IgD-negative memory B cell (primary cell): ENCODE measurements around the gene MLN. TPM values are rescaled to one million over a fixed set of nuclear protein-coding genes. Genes with fewer than 3 reads are reported as not detected.
"Not testable (repeated sequence)": the region's sequence is repeated elsewhere in the genome, so short reads cannot be mapped to it uniquely, and the experiment has no call there.

Experiments
- H3K27ac Mint-ChIP-seq, 3 donors: one replicate each; pipeline ENCODE4 v1.8.0; 2020 to 2022; ENCODE audit warnings: mild to moderate bottlenecking in 3 of 3, mixed read lengths in 3 of 3, moderate library complexity in 1 of 3
- H3K27me3 Mint-ChIP-seq: one replicate; pipeline ENCODE4 v1.8.0; 2021; ENCODE audit warnings: mixed read lengths
- H3K36me3 Mint-ChIP-seq: one replicate; pipeline ENCODE4 v1.8.0; 2020; ENCODE audit warnings: mild to moderate bottlenecking, mixed read lengths
- H3K4me1 Mint-ChIP-seq, 3 donors: one replicate each; pipeline ENCODE4 v1.8.0; 2020 to 2022; ENCODE audit warnings: mixed read lengths in 3 of 3, mild to moderate bottlenecking in 1 of 3
- H3K4me3 Mint-ChIP-seq, 4 donors: one replicate each; pipeline ENCODE4 v1.8.0; 2020 to 2022; ENCODE audit warnings: mild to moderate bottlenecking in 4 of 4, mixed read lengths in 4 of 4, moderate library complexity in 3 of 4
- H3K9me3 Mint-ChIP-seq, 3 donors: one replicate each; pipeline ENCODE4 v1.8.0; 2020 to 2021; ENCODE audit warnings: mixed read lengths in 3 of 3, mild to moderate bottlenecking in 1 of 3
- polyA plus RNA-seq: library from polyadenylated mRNA; unstranded; fragments of 300-500 nt; fragmentation: Illumina TruSeq; gene quantifications from one replicate; pipeline ENCODE4 v1.2.3, GENCODE V29; 2021

Gene MLN
- polyA plus RNA-seq, 1 donor from 2014 or later: not detected

- Mint-ChIP-seq H3K36me3 (peaks cover 2% of the 10 kb centered on the region), H3K4me3 (no peak overlapping the region), H3K4me1 (peaks cover 0 to 4% (median 2%) of the 10 kb centered on the region in 3 donors), H3K27me3 (peaks cover 15% of the 10 kb centered on the region), H3K27ac (no peak overlapping the region), H3K9me3 (peaks cover 0 to 7% (median 2%) of the 10 kb centered on the region in 3 donors)
Observed at GRCh38 chr6:33840048-33840926, 36.5 kb upstream of the MLN start.

- Mint-ChIP-seq H3K4me1 (peaks cover 0 to 4% (median 2%) of the 10 kb centered on the region in 3 donors), H3K36me3 (peaks cover 2% of the 10 kb centered on the region), H3K27me3 (peaks cover 13% of the 10 kb centered on the region), H3K9me3 (peaks cover 0 to 7% (median 2%) of the 10 kb centered on the region in 3 donors), H3K27ac (no peak overlapping the region), H3K4me3 (no peak overlapping the region)
Observed at GRCh38 chr6:33839399-33840047, 35.7 kb upstream of the MLN start.

- H3K9me3 Mint-ChIP-seq: peaks cover 0 to 7% (median 2%) of the 10 kb centered on the region in 3 donors
- no peak overlapping the region for H3K4me3 Mint-ChIP-seq
- H3K4me1 Mint-ChIP-seq: peaks cover 0 to 4% (median 2%) of the 10 kb centered on the region in 3 donors
- no peak overlapping the region for H3K27ac Mint-ChIP-seq
- peaks cover 2% of the 10 kb centered on the region for H3K36me3 Mint-ChIP-seq
- H3K27me3 Mint-ChIP-seq: peaks cover 12% of the 10 kb centered on the region
Observed at GRCh38 chr6:33838983-33839382, 35.2 kb upstream of the MLN start.

GRCh38 chr6:33837971-33838665 lies 34.3 kb upstream of the MLN start:
- Mint-ChIP-seq H3K4me3 (no peak overlapping the region), H3K4me1 (peaks cover 0 to 4% (median 2%) of the 10 kb centered on the region in 3 donors), H3K27ac (no peak overlapping the region), H3K36me3 (peaks cover 2% of the 10 kb centered on the region), H3K27me3 (peaks cover 17% of the 10 kb centered on the region), H3K9me3 (peaks cover 0 to 7% (median 2%) of the 10 kb centered on the region in 3 donors)

GRCh38 chr6:33836806-33837469 lies 33.1 kb upstream of the MLN start:
- peaks cover 2% of the 10 kb centered on the region for H3K36me3 Mint-ChIP-seq

GRCh38 chr6:33834401-33835392 lies 30.9 kb upstream of the MLN start:
- peak overlapping the region in 1 of 4 donors; percentile 9 for H3K4me3 Mint-ChIP-seq
- H3K27ac Mint-ChIP-seq: no peak overlapping the region
- H3K27me3 Mint-ChIP-seq: peaks cover 16% of the 10 kb centered on the region
- H3K4me1 Mint-ChIP-seq: peaks cover 0 to 4% (median 0%) of the 10 kb centered on the region in 3 donors
- H3K9me3 Mint-ChIP-seq: peaks cover 0 to 7% (median 2%) of the 10 kb centered on the region in 3 donors
- H3K36me3 Mint-ChIP-seq: peaks cover 2% of the 10 kb centered on the region

More at GRCh38 chr6:33836806-33837469, 33.1 kb upstream of the MLN start:
- no peak overlapping the region for H3K27ac Mint-ChIP-seq
- H3K4me1 Mint-ChIP-seq: peaks cover 0 to 4% (median 2%) of the 10 kb centered on the region in 3 donors
- H3K27me3 Mint-ChIP-seq: peaks cover 16% of the 10 kb centered on the region
- peaks cover 0 to 7% (median 2%) of the 10 kb centered on the region in 3 donors for H3K9me3 Mint-ChIP-seq
- H3K4me3 Mint-ChIP-seq: no peak overlapping the region

- H3K27me3 Mint-ChIP-seq: peaks cover 21% of the 10 kb centered on the region
- peaks cover 0 to 7% (median 2%) of the 10 kb centered on the region in 3 donors for H3K9me3 Mint-ChIP-seq
- no peaks in the 10 kb centered on the region for H3K36me3 Mint-ChIP-seq
- no peak overlapping the region for H3K4me3 Mint-ChIP-seq
- H3K4me1 Mint-ChIP-seq: peaks cover 0 to 1% (median 0%) of the 10 kb centered on the region in 3 donors
- no peak overlapping the region for H3K27ac Mint-ChIP-seq
Observed at GRCh38 chr6:33833599-33833998, 29.8 kb upstream of the MLN start.

- H3K4me3 Mint-ChIP-seq, H3K9me3 Mint-ChIP-seq, H3K4me1 Mint-ChIP-seq, H3K27ac Mint-ChIP-seq, H3K36me3 Mint-ChIP-seq: not testable (repeated sequence)
- peaks cover 24% of the 10 kb centered on the region for H3K27me3 Mint-ChIP-seq
Observed at GRCh38 chr6:33832831-33833230, 29.0 kb upstream of the MLN start.

- H3K36me3 Mint-ChIP-seq, H3K9me3 Mint-ChIP-seq, H3K4me1 Mint-ChIP-seq, H3K27ac Mint-ChIP-seq, H3K4me3 Mint-ChIP-seq: not testable (repeated sequence)
- H3K27me3 Mint-ChIP-seq: peaks cover 19% of the 10 kb centered on the region
Observed at GRCh38 chr6:33831725-33832124, 27.9 kb upstream of the MLN start.

- Mint-ChIP-seq H3K9me3 (no peaks in the 10 kb centered on the region), H3K27ac (no peak overlapping the region), H3K4me1 (peaks cover 0 to 2% (median 0%) of the 10 kb centered on the region in 3 donors), H3K4me3 (no peak overlapping the region), H3K36me3 (no peaks in the 10 kb centered on the region), H3K27me3 (peaks cover 19% of the 10 kb centered on the region)
Observed at GRCh38 chr6:33830635-33831240, 26.9 kb upstream of the MLN start.

GRCh38 chr6:33828764-33829731 lies 25.2 kb upstream of the MLN start:
- peak overlapping the region in 1 of 3 donors; percentile 53 for H3K27ac Mint-ChIP-seq
- peaks cover 0 to 2% (median 0%) of the 10 kb centered on the region in 3 donors for H3K4me1 Mint-ChIP-seq
- no peaks in the 10 kb centered on the region for H3K36me3 Mint-ChIP-seq

GRCh38 chr6:33828452-33828763 lies 24.6 kb upstream of the MLN start:
- Mint-ChIP-seq H3K4me1 (peaks cover 0 to 2% (median 0%) of the 10 kb centered on the region in 3 donors), H3K27ac (no peak overlapping the region), H3K36me3 (no peaks in the 10 kb centered on the region), H3K4me3 (no peak overlapping the region), H3K9me3 (no peaks in the 10 kb centered on the region), H3K27me3 (peaks cover 13% of the 10 kb centered on the region)

More at GRCh38 chr6:33828764-33829731, 25.2 kb upstream of the MLN start:
- Mint-ChIP-seq H3K27me3 (peaks cover 16% of the 10 kb centered on the region), H3K9me3 (no peaks in the 10 kb centered on the region), H3K4me3 (no peak overlapping the region)
